Lower leg skin (tissue), 4 donors: ENCODE results near the gene KCNA2. TPM values are rescaled to one million over a fixed set of nuclear protein-coding genes. Genes with fewer than 3 reads are reported as not detected.

ENCODE experiments used
- DNase-seq, 2 donors: peaks; one replicate each; pipeline ENCODE4 v3.0.0-alpha.2; 2019; ENCODE audit warnings: low spot score in 2 of 2
- H3K4me3 ChIP-seq: fragments of 200-600 bp; sonication (generic); 2 replicates; pipeline ENCODE4 v1.5.1; 2017; ENCODE audit warnings: mild to moderate bottlenecking, low read depth; ENCODE audit not compliant: poor library complexity, severe bottlenecking
- CTCF ChIP-seq, 3 donors: fragments of 450-650 bp; IDR thresholded peaks; one replicate each; pipeline ENCODE4 v1.5.1; 2016; ENCODE audit warnings: antibody characterized with exemption in 3 of 3, mild to moderate bottlenecking in 3 of 3, moderate library complexity in 2 of 3
- POLR2A ChIP-seq, 2 donors: fragments of 450-650 bp; IDR thresholded peaks; one replicate each; pipeline ENCODE4 v1.6.1; 2016 to 2017; ENCODE audit warnings: antibody characterized with exemption in 2 of 2, mild to moderate bottlenecking in 1 of 2, moderate library complexity in 1 of 2
- WGBS, 2 donors: methylation state at CpG; one replicate each; pipeline ENCODE4 v1.1.5; 2018; 5-methylcytosine and 5-hydroxymethylcytosine counted together
- intact Hi-C: fragments of 100-400 bp; cut with DNase I; formaldehyde crosslinking; loops from one replicate; pipeline ENCODE4 v1.15.0; 2023; ENCODE audit warnings: low total_unique reads
- total RNA-seq, 4 donors: library from RNA; depleted of rRNA; stranded (reverse); fragments of >200 nt; gene quantifications; one replicate each; pipeline ENCODE4 v1.1.0, GENCODE V29; 2016

Gene KCNA2
- total RNA-seq, 4 donors from 2014 or later = 0.65 to 0.88 TPM; not detected in 2

DNA sequence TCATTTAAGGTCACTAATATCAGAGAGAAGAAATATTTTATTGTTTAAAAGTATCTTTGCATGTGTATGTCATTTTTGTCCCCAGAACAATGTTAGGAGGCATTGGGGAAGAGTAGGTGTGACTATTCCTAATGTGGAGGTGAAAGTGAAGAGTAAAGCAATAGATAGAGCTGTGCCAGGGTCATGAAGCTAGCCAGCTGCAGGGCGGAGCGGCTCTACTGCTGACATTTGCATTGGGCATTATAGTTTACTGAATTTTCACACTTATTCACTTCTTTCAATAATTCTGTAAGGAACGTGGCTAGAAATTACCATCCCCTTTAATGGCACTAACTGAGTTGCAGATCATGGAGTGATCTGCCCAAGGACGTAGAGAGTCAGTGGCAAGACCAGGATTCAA, 35.3 kb downstream of the KCNA2 start:
- no peak overlapping the region for H3K4me3 ChIP-seq
- intact Hi-C loops = no loop called here
- TF ChIP-seq CTCF (IDR thresholded peaks at IDR 0.05) = no peak
- TF ChIP-seq POLR2A (IDR thresholded peaks at IDR 0.05) = no peak
- DNase-seq = peak in 1 of 2 donors; percentile 13
- WGBS, 2 donors = 55 to 58% methylated on average over 4 of the region's 4 CpGs

GRCh38 chr1:110570307-110570706, 35.9 kb downstream of the KCNA2 start:
- H3K4me3 ChIP-seq = no peak overlapping the region
- no peak for DNase-seq
- TF ChIP-seq POLR2A (IDR thresholded peaks at IDR 0.05) (no peak), CTCF (IDR thresholded peaks at IDR 0.05) (no peak)
- 38% methylated on average over 3 of the region's 3 CpGs for WGBS, 2 donors
- intact Hi-C loops = no loop called here

- DNase-seq = no peak
- 84 to 96% methylated on average over 3 of the region's 3 CpGs for WGBS, 2 donors
- TF ChIP-seq POLR2A (IDR thresholded peaks at IDR 0.05) (no peak), CTCF (IDR thresholded peaks at IDR 0.05) (no peak)
- intact Hi-C loops = no loop called here
- H3K4me3 ChIP-seq = no peak overlapping the region
Measured at GRCh38 chr1:110566836-110567235, 39.3 kb downstream of the KCNA2 start.

DNA sequence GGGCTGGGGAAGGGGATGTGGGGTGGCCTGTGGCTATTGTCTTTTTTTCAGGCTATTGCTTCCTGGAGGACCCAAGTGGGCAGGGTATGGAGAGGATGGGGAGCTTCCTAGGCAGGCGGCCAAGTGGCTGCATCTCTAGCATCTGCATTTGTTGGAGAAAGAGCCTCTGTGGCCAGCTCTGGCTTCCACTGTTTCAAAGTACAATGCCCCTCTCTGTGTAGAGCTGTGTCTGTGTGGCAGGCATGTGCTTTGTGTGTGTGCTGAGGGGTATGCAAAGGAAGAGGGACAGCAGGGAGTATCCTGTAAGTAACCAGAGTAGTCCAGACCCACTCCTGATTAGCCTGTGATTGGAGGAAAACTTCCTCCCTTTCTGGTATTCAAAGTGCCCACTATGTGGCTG, 40.6 kb downstream of the KCNA2 start:
- intact Hi-C loops = no loop called here
- WGBS, 2 donors = 33 to 78% methylated on average over 1 of the region's 1 CpG
- no peak overlapping the region for H3K4me3 ChIP-seq
- peak in 1 of 2 donors; percentile 49 for DNase-seq
- TF ChIP-seq POLR2A (IDR thresholded peaks at IDR 0.05) (no peak), CTCF (IDR thresholded peaks at IDR 0.05) (no peak)

GRCh38 chr1:110563089-110563488, 43.1 kb downstream of the KCNA2 start:
- TF ChIP-seq POLR2A (IDR thresholded peaks at IDR 0.05) (no peak), CTCF (IDR thresholded peaks at IDR 0.05) (no peak)
- intact Hi-C loops = no loop called here
- WGBS, 2 donors = 70 to 84% methylated on average over 4 of the region's 4 CpGs
- DNase-seq = peak in 1 of 2 donors; percentile 21
- H3K4me3 ChIP-seq = no peak overlapping the region

DNA sequence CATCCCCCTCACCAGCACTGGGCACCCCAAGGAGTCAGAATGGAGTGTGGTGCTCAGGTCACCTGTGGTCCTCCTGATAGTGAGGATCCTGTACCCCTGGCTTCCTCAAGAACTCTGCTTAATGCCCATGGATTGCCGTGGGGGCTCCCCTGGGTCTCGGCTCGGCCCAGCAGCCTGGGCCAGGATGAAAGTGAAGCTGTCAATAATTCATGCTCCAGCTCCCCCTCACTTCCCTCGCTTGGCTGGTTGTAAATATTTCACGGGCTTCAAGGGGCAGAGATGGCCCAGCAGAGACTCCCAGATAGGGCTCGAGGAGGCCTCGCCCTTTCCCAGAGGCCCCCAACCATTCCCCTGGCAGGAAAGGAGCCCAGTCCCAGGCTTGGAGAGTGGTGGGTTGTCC, 44.6 kb downstream of the KCNA2 start:
- 63 to 67% methylated on average over 7 of the region's 7 CpGs for WGBS, 2 donors
- TF ChIP-seq CTCF (IDR thresholded peaks at IDR 0.05) (no peak), POLR2A (IDR thresholded peaks at IDR 0.05) (no peak)
- H3K4me3 ChIP-seq = no peak overlapping the region
- intact Hi-C loops = no loop called here
- peak in 1 of 2 donors; percentile 62 for DNase-seq
